Gastroesophageal sphincter (tissue), 4 donors: ENCODE measurements around the gene CDKAL1. TPM values are rescaled to one million over a fixed set of nuclear protein-coding genes. Genes with fewer than 3 reads are reported as not detected.

ENCODE experiments used
- ATAC-seq: fragments of 150-250 bp; one replicate; pipeline ENCODE4 v1.9.1; 2016; ENCODE audit warnings: mild to moderate bottlenecking, moderate library complexity
- H3K27ac ChIP-seq, 4 donors: fragments of 200-600 bp; sonication (generic) in 3 of 4; 1 replicate in 3 of 4; 2 replicates in 1 of 4; pipeline ENCODE4 v1.5.1; 2016 to 2019
- H3K27me3 ChIP-seq: fragments of 200-600 bp; sonication (generic); one replicate; pipeline ENCODE4 v1.5.1; 2019
- H3K36me3 ChIP-seq, 2 donors: fragments of 200-600 bp; sonication (generic); one replicate each; pipeline ENCODE4 v1.5.1; 2019; ENCODE audit warnings: control low read depth in 1 of 2
- H3K4me1 ChIP-seq, 3 donors: fragments of 200-600 bp; sonication (generic); 1 replicate in 2 of 3; 2 replicates in 1 of 3; pipeline ENCODE4 v1.5.1; 2016 to 2019; ENCODE audit warnings: control low read depth in 2 of 3
- H3K4me3 ChIP-seq, 2 donors: fragments of 200-600 bp; sonication (generic); one replicate each; pipeline ENCODE4 v1.5.1; 2019; ENCODE audit warnings: mild to moderate bottlenecking in 1 of 2, moderate library complexity in 1 of 2
- H3K9me3 ChIP-seq, 3 donors: fragments of 200-600 bp; sonication (generic); one replicate each; pipeline ENCODE4 v1.5.1; 2017 to 2019; ENCODE audit warnings: control low read depth in 2 of 3
- EP300 ChIP-seq: sonication (generic); formaldehyde crosslinking; IDR thresholded peaks from one replicate; pipeline ENCODE4 v1.6.1; 2017; ENCODE audit warnings: antibody characterized with exemption, mild to moderate bottlenecking
- POLR2A ChIP-seq, 2 donors: fragments of 450-650 bp; IDR thresholded peaks; one replicate each; pipeline ENCODE4 v1.6.1; 2017; ENCODE audit warnings: antibody characterized with exemption in 2 of 2, mild to moderate bottlenecking in 2 of 2, moderate library complexity in 1 of 2
- POLR2AphosphoS5 ChIP-seq: sonication (generic); formaldehyde crosslinking; IDR thresholded peaks from one replicate; pipeline ENCODE4 v1.6.1; 2017; ENCODE audit warnings: antibody characterized with exemption
- WGBS, 2 donors: methylation state at CpG; one replicate each; pipeline ENCODE4 v1.1.5; 2018; ENCODE audit warnings: low coverage in 1 of 2; 5-methylcytosine and 5-hydroxymethylcytosine counted together
- total RNA-seq, 4 donors: library from RNA; depleted of rRNA; stranded (reverse); fragments of >200 nt; gene quantifications; one replicate each; pipeline ENCODE4 v1.1.0, GENCODE V29; 2016
- TF ChIP-seq, protein P1 (sequence below), 4 experiments: fragments of 200-600 bp in 2 of 4; fragments of 450-650 bp in 2 of 4; sonication (generic) in 1 of 4; IDR thresholded peaks; one replicate each; pipeline ENCODE4 v1.5.1; 2017 to 2019; ENCODE audit warnings: antibody characterized with exemption in 4 of 4, mild to moderate bottlenecking in 2 of 4, moderate library complexity in 2 of 4

Gene CDKAL1
- total RNA-seq, 4 donors from 2014 or later = 10.9 to 17.9 (median 15.0) TPM

DNA sequence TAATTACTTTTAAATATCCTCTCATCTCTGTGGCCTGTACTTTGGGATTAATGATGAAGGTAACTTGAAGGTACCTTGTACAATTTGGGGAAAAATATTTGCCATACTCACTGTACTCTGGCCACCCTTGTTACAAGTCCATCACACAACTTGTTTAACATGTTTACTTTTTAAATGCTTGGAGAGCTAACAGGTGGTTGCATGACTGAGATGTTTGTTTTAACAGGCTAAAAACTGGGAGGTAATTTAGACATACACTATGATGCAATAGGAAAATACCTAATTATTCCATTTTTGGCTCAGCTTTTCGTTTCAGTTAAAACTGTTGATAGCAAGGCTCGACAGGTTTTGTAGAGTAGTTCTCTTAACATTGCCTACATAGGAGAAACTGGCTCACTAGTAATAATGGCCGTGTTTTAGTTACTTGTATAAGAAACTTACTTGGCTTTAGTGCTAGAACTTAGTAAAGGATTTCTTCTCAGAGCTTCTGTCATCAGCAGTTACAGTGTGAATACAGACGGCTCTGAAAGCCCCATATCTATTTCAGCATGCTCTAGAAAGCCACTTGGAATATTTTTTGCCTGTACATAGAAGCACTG lies 569.5 kb downstream of the CDKAL1 start:
- Histone ChIP-seq H3K4me1 (peaks cover 0 to 7% (median 0%) of the 10 kb centered on the region in 3 donors), H3K9me3 (no peaks in the 10 kb centered on the region), H3K27me3 (no peaks in the 10 kb centered on the region), H3K27ac (no peak overlapping the region), H3K36me3 (no peaks in the 10 kb centered on the region), H3K4me3 (no peak overlapping the region)
- TF ChIP-seq POLR2AphosphoS5 (no peak), POLR2A (IDR thresholded peaks at IDR 0.05) (no peak), EP300 (no peak)
- TF ChIP-seq, protein P1, sequence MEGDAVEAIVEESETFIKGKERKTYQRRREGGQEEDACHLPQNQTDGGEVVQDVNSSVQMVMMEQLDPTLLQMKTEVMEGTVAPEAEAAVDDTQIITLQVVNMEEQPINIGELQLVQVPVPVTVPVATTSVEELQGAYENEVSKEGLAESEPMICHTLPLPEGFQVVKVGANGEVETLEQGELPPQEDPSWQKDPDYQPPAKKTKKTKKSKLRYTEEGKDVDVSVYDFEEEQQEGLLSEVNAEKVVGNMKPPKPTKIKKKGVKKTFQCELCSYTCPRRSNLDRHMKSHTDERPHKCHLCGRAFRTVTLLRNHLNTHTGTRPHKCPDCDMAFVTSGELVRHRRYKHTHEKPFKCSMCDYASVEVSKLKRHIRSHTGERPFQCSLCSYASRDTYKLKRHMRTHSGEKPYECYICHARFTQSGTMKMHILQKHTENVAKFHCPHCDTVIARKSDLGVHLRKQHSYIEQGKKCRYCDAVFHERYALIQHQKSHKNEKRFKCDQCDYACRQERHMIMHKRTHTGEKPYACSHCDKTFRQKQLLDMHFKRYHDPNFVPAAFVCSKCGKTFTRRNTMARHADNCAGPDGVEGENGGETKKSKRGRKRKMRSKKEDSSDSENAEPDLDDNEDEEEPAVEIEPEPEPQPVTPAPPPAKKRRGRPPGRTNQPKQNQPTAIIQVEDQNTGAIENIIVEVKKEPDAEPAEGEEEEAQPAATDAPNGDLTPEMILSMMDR (IDR thresholded peaks at IDR 0.05) = no peak
- no peak for ATAC-seq
- 30 to 57% methylated on average over 4 of the region's 4 CpGs for WGBS, 2 donors

DNA sequence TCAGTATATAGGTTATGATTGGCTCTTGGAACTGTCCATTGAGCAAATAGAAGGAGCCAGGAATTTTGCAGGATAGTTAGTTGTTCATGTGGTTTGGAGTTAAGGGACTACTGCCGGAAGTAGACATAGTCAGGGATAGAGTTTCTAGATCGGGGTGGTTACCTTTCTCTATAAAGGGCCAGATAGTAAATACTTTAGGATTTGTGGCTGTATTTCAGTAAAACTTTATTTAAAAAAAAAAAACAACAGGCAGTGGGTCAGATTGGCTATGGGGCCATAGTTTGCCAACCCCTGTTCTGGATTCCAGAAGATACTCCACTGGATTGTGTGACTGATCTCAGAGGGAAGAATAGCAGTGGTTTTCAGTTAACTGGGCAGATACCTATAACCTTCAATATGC lies 570.0 kb downstream of the CDKAL1 start:
- Histone ChIP-seq H3K36me3 (no peaks in the 10 kb centered on the region), H3K9me3 (no peaks in the 10 kb centered on the region), H3K4me3 (no peak overlapping the region), H3K27me3 (no peaks in the 10 kb centered on the region), H3K27ac (no peak overlapping the region), H3K4me1 (peaks cover 0 to 11% (median 0%) of the 10 kb centered on the region in 3 donors)
- 100% methylated on average over 1 to 2 of the region's 2 CpGs for WGBS, 2 donors
- ATAC-seq = no peak
- TF ChIP-seq, protein P1 (IDR thresholded peaks at IDR 0.05) = no peak
- TF ChIP-seq POLR2AphosphoS5 (no peak), POLR2A (IDR thresholded peaks at IDR 0.05) (no peak), EP300 (no peak)

DNA sequence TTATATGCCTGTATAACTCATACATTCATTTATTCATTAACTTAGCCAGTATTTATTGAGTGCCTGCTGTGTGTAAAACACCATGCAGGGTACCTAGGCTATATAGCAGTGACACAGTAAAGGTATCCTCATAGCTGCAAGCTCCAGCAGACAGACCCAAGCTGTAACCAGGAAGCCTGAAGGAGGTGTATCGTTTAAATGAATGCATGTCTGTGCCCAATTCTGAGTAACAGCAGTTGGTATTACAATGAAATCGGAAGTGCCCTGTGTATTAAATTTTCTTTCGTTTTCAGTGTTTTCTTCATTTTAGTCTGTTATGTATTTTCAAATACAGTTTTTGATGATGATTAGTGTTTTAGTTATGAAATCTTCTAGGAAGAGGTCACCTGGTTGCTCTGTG lies 573.5 kb downstream of the CDKAL1 start:
- no peaks in the 10 kb centered on the region for H3K36me3 ChIP-seq
- no peak overlapping the region for H3K27ac ChIP-seq
- H3K9me3 ChIP-seq = no peaks in the 10 kb centered on the region
- ATAC-seq = no peak
- H3K27me3 ChIP-seq = no peaks in the 10 kb centered on the region
- WGBS, 2 donors = 98 to 100% methylated on average over 3 of the region's 3 CpGs
- TF ChIP-seq, protein P1 (IDR thresholded peaks at IDR 0.05) = no peak
- no peak for TF ChIP-seq POLR2A (IDR thresholded peaks at IDR 0.05)
- TF ChIP-seq EP300 = no peak
- TF ChIP-seq POLR2AphosphoS5 = no peak
- peaks cover 0 to 30% (median 2%) of the 10 kb centered on the region in 3 donors for H3K4me1 ChIP-seq
- no peak overlapping the region for H3K4me3 ChIP-seq

DNA sequence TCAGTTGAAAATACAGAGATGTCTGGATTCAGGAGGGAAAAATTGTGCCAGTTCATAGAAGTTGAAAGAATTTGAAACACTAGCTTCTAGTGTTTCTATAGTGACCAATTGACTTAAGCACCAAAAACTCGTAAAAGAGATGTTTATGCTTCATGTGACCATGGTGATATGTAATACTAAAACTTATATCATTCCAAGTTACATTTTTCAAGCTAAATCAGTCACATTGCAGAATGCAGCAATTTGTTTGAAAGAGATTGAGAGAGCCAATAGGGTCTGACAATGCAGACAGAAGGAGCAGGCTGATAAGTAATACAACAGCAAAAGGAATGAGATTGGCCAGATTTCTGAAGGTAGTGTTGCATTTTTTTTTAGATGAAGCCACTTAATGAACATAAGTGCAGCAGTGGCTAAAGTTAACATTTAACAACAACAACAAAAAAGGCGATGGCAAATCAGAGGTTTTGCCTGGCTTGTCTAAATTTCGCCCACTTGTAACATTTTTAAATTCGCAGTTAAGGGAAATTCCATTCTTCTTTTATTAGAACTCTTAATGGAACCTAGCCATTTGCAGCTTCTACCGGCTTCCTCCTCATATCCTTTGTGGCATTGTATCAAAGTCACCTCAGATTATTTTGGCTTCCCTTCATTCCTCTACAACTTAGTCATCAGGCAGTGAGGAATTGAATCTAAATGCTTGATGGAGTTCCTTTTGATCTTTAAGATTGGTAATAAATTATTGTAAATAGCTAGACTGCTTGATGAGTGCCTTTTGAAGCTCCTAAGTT lies 575.3 kb downstream of the CDKAL1 start:
- H3K4me1 ChIP-seq = peaks cover 0 to 23% (median 2%) of the 10 kb centered on the region in 3 donors
- no peak for ATAC-seq
- TF ChIP-seq POLR2A (IDR thresholded peaks at IDR 0.05) = no peak
- no peak for TF ChIP-seq EP300
- TF ChIP-seq, protein P1 (IDR thresholded peaks at IDR 0.05) = no peak
- no peak for TF ChIP-seq POLR2AphosphoS5
- WGBS, 2 donors = 7 to 24% methylated on average over 5 of the region's 5 CpGs
- no peaks in the 10 kb centered on the region for H3K27me3 ChIP-seq
- no peak overlapping the region for H3K4me3 ChIP-seq
- no peaks in the 10 kb centered on the region for H3K36me3 ChIP-seq
- no peaks in the 10 kb centered on the region for H3K9me3 ChIP-seq
- H3K27ac ChIP-seq = no peak overlapping the region
